HG03378 (cell line): ENCODE data around the gene PAPOLG.

Experiments
- ATAC-seq: cut with Tn5 transposase; IDR thresholded peaks from one replicate; pipeline ENCODE4 v1.9.1; 2021; ENCODE audit warnings: mild to moderate bottlenecking, moderate library complexity; ENCODE audit not compliant: unreplicated experiment

The PAPOLG gene

GRCh38 chr2:60756097-60757087 lies at the start of gene PAPOLG:
PAPOLG (plus strand) TSS chr2:60756268; CDS start chr2:60756479, 211 bp downstream.
- peak; percentile 93 for ATAC-seq

- ATAC-seq: no peak
These were observed 48.2 kb upstream of the PAPOLG start for GRCh38 chr2:60707750-60708371.

DNA sequence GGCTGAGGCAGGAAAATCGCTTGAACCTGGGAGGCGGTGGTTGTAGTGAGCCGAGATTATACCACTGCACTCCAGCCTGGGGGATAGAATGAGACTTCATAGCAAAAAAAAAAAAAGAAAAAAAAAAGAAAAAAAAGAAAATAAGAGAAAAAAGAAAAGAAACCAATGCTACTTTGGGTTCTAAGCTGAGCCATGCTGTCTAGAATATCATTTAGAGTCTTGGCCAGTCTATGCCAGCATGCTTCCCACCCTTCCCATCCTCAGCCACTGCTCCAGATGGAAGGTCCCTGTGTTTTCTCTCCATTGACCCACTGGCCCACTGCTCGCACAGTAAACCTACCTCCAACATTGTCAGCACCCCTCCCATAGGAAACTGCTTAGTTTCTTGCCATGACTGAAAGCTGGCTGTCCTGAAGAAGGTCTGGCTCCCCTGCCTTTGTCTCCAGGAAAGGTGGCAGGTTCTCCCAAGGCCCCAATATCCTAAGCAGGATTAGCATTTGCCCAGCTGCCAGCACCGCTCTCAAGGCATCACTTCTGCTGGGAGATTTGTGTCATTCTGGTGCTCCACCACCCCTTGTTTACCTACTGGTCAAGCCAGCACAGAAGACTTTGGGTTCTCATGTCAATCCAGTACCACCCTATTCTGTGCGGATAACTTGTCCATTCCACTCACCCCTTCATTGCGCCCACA lies 47.3 kb upstream of the PAPOLG start:
- ATAC-seq: no peak

- ATAC-seq: no peak
These were observed 45.4 kb upstream of the PAPOLG start for GRCh38 chr2:60710707-60711106.

DNA sequence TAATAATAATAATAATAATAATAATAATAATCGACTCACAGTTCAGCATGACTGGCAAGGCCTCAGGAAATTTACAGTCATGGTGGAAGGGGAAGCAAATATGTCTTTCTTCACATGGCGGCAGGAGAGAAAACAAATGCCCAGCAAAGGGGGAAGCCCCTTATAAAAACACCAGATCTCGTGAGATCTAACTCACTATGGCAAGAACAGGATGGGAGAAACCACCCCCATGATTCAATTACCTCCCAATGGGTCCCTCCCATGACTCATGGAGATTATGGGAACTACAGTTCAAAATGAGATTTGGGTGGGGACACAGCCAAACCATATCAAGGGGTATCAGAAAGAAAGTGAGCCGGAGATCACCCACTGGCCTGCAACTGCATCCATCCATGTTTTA lies 40.5 kb upstream of the PAPOLG start:
- ATAC-seq: no peak

GRCh38 chr2:60717691-60718090 lies 38.4 kb upstream of the PAPOLG start:
- no peak for ATAC-seq

GRCh38 chr2:60719331-60719730 lies 36.7 kb upstream of the PAPOLG start:
- ATAC-seq: no peak

GRCh38 chr2:60725466-60725865 lies 30.6 kb upstream of the PAPOLG start:
- no peak for ATAC-seq

- no peak for ATAC-seq
These were observed 27.2 kb upstream of the PAPOLG start for GRCh38 chr2:60728855-60729254.

DNA sequence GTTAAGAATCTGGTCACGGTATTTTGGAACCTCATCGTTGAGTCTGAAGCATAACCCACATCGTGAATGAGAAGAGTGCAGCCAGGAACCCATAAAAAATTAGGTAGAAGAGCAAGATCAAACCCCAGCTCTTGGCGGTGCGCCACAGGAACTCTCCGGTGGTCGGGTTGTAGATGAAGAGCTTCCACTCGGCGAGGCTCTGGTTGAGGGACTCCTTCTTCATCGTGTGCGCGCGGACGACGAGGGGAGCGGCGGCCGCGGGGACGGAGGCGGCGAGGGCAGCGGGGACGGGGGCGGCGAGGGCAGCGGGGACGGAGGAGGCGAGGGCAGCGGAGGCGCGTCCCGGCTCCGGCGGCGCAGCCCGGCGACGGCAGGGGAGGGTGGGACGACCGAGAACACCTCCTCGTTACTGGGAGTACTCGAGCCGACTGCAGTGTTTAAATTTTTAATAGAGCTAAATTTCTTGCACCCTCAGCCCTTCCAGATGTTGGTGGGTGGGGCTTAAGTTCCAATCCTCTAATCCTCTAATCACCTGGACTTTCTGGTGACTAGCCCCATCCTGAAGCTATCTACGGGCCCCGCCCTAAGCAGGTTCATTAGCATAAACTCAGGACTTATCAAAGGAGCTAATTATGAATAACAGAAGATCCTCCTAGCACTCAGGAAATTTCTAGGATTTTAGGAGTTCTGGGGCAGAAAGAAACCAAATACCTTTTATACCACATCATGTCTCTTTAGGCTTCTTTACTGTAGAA lies 20.4 kb upstream of the PAPOLG start:
- ATAC-seq: no peak

DNA sequence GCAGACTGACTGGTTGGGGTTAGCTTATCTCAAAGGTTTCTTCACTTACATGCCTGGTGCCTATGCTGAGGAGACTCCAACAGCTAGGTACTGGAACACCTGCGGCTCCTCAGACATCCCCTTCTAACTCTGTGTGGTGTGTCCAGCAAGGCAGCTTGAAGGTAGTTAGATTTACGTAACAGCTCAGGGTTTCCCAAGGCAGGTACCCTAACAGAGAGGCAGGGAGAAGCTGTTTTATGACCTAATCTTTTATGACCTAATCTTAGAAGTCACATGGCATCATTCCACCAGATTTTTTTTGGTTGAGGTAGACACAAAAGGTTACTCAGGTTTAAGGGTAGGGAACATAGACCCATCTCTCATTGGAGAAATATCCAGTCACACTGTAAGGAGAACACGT lies 17.4 kb upstream of the PAPOLG start:
- no peak for ATAC-seq

- no peak for ATAC-seq
These were observed 16.9 kb upstream of the PAPOLG start for GRCh38 chr2:60739156-60739555.

GRCh38 chr2:60741576-60741975 lies 14.5 kb upstream of the PAPOLG start:
- no peak for ATAC-seq

GRCh38 chr2:60742419-60742818 lies 13.6 kb upstream of the PAPOLG start:
- no peak for ATAC-seq

DNA sequence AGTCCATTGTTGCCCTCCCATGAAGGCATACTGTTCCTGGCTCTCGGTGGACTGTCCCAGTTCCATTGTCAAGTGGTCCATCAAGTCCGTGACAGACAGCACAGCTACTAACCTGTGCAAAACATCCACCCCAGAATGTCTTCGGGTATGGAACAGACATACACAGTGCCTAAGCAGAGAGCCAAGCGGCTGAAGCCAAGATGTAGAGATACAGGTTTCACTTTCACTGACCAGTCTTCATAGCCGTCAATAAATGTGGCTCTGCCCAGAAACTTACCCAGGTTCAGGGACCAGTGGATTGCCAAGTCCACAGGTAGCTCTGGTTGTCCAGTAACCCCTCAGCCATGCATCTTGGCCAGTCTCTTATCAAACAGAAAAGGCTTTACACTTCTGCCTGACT lies 10.7 kb upstream of the PAPOLG start:
- ATAC-seq: no peak

DNA sequence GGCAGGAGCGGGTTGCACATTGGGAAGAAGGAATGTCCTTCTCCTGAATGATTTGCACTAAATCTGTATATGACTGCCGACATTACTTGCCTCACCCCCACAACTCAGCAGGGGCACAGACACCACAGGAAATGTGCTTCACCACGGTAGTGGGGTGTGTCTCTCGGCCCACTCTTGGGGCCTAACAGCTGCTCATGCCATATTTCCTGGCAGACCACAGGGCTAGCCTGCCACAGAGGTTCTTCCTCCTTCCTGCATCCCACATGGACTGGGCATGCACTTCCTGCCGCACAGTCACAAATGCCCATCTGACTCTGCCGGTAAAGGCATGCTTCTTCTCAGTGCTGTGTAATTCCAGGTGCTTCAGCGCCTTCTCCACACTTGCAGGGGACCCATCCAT lies 10.3 kb upstream of the PAPOLG start:
- ATAC-seq: no peak

DNA sequence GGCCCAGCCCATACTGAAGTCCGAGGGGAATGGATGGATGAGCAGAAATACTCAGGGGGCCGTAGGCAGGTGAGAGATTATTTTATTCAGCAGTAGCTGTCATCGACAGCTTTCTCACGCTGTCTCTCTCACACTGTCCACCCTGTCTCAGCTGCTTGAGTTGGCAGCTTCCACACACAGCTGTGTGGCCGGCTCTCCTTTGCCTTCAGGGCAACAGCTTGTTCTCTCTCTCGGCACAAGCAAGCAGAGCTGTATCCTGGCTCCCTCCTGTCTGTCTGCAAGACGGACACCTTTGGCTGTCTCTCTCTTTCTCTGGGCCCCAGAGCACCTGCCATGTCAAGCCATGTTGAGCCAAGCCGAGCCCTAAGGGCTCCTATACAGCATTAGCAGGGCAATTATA lies 9.8 kb upstream of the PAPOLG start:
- ATAC-seq: no peak

DNA sequence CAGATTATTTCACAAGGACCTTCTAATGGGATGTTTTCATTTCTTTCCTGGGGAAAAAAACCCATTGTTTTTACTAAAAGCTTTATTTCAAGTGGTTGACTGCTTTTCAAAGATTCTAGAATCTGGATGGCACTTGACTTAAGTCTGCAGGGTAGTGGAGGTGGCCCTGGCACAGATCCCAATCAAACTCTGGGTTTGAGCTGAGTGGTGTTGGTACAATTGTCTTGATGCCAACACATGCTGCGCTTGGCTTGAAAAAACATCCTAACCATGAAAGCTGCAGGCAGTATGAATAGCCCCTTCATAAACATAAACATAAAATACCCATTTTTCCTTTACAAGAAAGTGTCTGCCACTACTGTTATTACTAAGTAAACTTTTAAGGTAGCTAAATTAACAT lies 3.6 kb downstream of the PAPOLG start:
- no peak for ATAC-seq

DNA sequence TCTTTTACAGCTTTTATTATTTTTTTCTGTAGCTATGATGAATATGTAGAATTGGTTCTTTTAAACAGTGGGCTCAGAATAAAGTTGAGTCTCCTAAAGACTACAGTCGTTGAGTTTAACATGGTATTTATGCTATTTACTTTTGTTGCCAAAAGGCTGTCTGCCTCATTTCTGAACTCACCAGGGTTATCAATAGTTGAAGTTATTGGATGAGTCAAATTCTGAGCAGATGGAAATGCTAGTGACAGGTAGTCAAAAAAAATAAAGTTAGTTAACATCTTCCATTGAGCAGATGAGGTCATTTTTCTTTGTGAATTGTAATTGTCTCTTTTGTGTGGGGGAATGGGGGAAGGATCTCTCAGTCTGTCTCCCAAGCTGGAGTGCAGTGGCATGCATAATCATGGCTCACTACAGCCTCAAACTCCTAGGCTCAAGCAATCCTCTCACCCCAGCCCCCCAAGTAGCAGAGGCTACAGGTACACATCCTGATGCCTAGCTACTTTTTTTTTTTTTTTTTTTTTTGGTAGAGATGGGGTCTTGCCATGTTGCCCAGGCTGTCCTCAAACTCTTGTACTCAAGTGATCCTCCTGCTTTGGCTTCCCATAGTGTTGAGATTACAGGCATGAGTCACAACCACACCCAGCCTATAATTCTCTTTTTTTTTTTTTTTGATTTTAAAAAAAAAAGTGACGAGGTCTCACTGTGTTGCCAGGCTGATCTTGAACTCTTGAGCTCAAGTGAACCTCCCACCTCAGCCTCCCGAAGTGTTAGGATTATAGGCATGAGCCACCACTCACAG lies 8.9 kb downstream of the PAPOLG start:
- no peak for ATAC-seq

GRCh38 chr2:60766283-60766682 lies 10.2 kb downstream of the PAPOLG start:
- ATAC-seq: no peak
